OCI-LY3 (cell line): ENCODE results near the gene KRT84.

ENCODE experiments used
- H2AFZ ChIP-seq: fragments of 200-600, 300-600 bp; shearing (Covaris generic); 2 replicates; pipeline ENCODE4 v1.6.0; 2014; ENCODE audit warnings: antibody characterized with exemption, low read depth, low read length
- H3K27ac ChIP-seq: fragments of 200-600, 300-600 bp; sonication (generic); 2 replicates; pipeline ENCODE4 v1.5.1; 2014; ENCODE audit warnings: mild to moderate bottlenecking, low read length, moderate library complexity, mixed read lengths
- H3K27me3 ChIP-seq: fragments of 200-600, 300-600 bp; sonication (generic); 2 replicates; pipeline ENCODE4 v1.6.1; 2014; ENCODE audit warnings: low read depth, low read length, mixed read lengths
- H3K36me3 ChIP-seq: fragments of 200-600, 300-600 bp; sonication (generic); replicated peaks from 2 replicates; pipeline ENCODE3; 2014; ENCODE audit warnings: low read depth, low read length, mixed read lengths
- H3K4me1 ChIP-seq: fragments of 300-600, 200-600 bp; sonication (generic); 2 replicates; pipeline ENCODE4 v1.6.1; 2014; ENCODE audit warnings: low read length, mixed read lengths
- H3K4me2 ChIP-seq: fragments of 200-600, 300-600 bp; sonication (generic); 2 replicates; pipeline ENCODE4 v1.6.1; 2014; ENCODE audit warnings: low read length, mixed read lengths
- H3K4me3 ChIP-seq: fragments of 300-600, 200-600 bp; sonication (generic); 2 replicates; pipeline ENCODE4 v1.5.1; 2014; ENCODE audit warnings: antibody characterized with exemption, mild to moderate bottlenecking, low read length, moderate library complexity
- H3K79me2 ChIP-seq: fragments of 300-600, 200-600 bp; shearing (Covaris generic); 2 replicates; pipeline ENCODE4 v1.6.1; 2014; ENCODE audit warnings: mild to moderate bottlenecking, low read length, mixed read lengths
- H3K9ac ChIP-seq: fragments of 300-600, 200-600 bp; shearing (Covaris generic); 2 replicates; pipeline ENCODE4 v1.6.0; 2014; ENCODE audit warnings: mild to moderate bottlenecking, low read length, moderate library complexity
- H3K9me3 ChIP-seq: fragments of 200-600, 300-600 bp; shearing (Covaris generic); 2 replicates; pipeline ENCODE4 v1.6.1; 2014; ENCODE audit warnings: low read length, mixed read lengths; ENCODE audit not compliant: insufficient read depth
- H4K20me1 ChIP-seq: fragments of 200-600, 300-600 bp; sonication (generic); 2 replicates; pipeline ENCODE4 v1.6.1; 2016; ENCODE audit warnings: low read length, mixed read lengths; ENCODE audit not compliant: insufficient read depth
- CTCF ChIP-seq: fragments of 200-600, 300-600 bp; sonication (generic); IDR thresholded peaks from 2 replicates; pipeline ENCODE4 v1.5.1; 2014; ENCODE audit warnings: antibody characterized with exemption, low read length, low read depth
- EZH2phosphoT487 ChIP-seq: fragments of 200-600 bp; shearing (Covaris generic); IDR thresholded peaks from 2 replicates; pipeline ENCODE4 v1.6.1; 2018; ENCODE audit warnings: antibody characterized with exemption, mixed run types, low read depth

KRT84 gene

GRCh38 chr12:52358575-52359350 lies 26.7 kb downstream of the KRT84 start:
- Histone ChIP-seq H4K20me1 (no peaks in the 10 kb centered on the region), H3K27ac (no peak overlapping the region), H3K36me3 (no peaks in the 10 kb centered on the region), H3K4me2 (peak overlapping the region; percentile 56), H3K79me2 (no peaks in the 10 kb centered on the region), H2AFZ (peak overlapping the region; percentile 52; the same call in 1 of the 2 replicates), H3K27me3 (peaks cover 18% of the 10 kb centered on the region), H3K9ac (no peak overlapping the region), H3K4me3 (no peak overlapping the region), H3K9me3 (no peaks in the 10 kb centered on the region), H3K4me1 (peaks cover 12% of the 10 kb centered on the region)
- peak; percentile 17 for TF ChIP-seq CTCF
- no peak for TF ChIP-seq EZH2phosphoT487

GRCh38 chr12:52356762-52357580 lies 28.5 kb downstream of the KRT84 start:
- no peaks in the 10 kb centered on the region for H3K36me3 ChIP-seq
- H3K4me3 ChIP-seq = no peak overlapping the region
- peaks cover 12% of the 10 kb centered on the region for H3K4me1 ChIP-seq
- H3K9ac ChIP-seq = no peak overlapping the region
- no peaks in the 10 kb centered on the region for H4K20me1 ChIP-seq
- H3K4me2 ChIP-seq = no peak overlapping the region
- no peaks in the 10 kb centered on the region for H3K9me3 ChIP-seq
- H3K27me3 ChIP-seq = peaks cover 28% of the 10 kb centered on the region
- no peak overlapping the region for H2AFZ ChIP-seq
- no peak overlapping the region for H3K27ac ChIP-seq
- TF ChIP-seq EZH2phosphoT487 (no peak), CTCF (no peak)
- H3K79me2 ChIP-seq = no peaks in the 10 kb centered on the region

- TF ChIP-seq CTCF = no peak
- TF ChIP-seq EZH2phosphoT487 = no peak
- Histone ChIP-seq H3K4me2 (no peak overlapping the region), H3K4me3 (no peak overlapping the region), H3K36me3 (no peaks in the 10 kb centered on the region), H3K9ac (no peak overlapping the region), H3K9me3 (no peaks in the 10 kb centered on the region), H3K27me3 (peaks cover 35% of the 10 kb centered on the region), H2AFZ (no peak overlapping the region), H3K27ac (no peak overlapping the region), H4K20me1 (no peaks in the 10 kb centered on the region), H3K4me1 (peaks cover 12% of the 10 kb centered on the region), H3K79me2 (no peaks in the 10 kb centered on the region)
These were observed 29.3 kb downstream of the KRT84 start for GRCh38 chr12:52356031-52356761.

- Histone ChIP-seq H4K20me1 (no peaks in the 10 kb centered on the region), H3K79me2 (no peaks in the 10 kb centered on the region), H3K36me3 (no peaks in the 10 kb centered on the region), H3K4me2 (no peak overlapping the region), H3K4me3 (no peak overlapping the region), H3K9me3 (no peaks in the 10 kb centered on the region), H3K27ac (no peak overlapping the region), H3K9ac (no peak overlapping the region), H3K4me1 (peaks cover 12% of the 10 kb centered on the region), H3K27me3 (peaks cover 42% of the 10 kb centered on the region), H2AFZ (no peak overlapping the region)
- TF ChIP-seq EZH2phosphoT487 (no peak), CTCF (no peak)
These were observed 30.3 kb downstream of the KRT84 start for GRCh38 chr12:52355176-52355575.
